NCI-H1436 treated with DMSO at 0.1 percent for 48 hours (cell line): ENCODE data around the gene RBPJ.
"Not testable (repeated sequence)": the region's sequence is repeated elsewhere in the genome, so short reads cannot be mapped to it uniquely, and the experiment has no call there.

Experiments used
- DNase-seq: peaks from one replicate; lab custom pipeline; 2025; lab: John Stamatoyannopoulos, UW

The RBPJ gene

GRCh38 chr4:26342328-26343037, 21.7 kb downstream of the RBPJ start:
- no peak for DNase-seq

DNA sequence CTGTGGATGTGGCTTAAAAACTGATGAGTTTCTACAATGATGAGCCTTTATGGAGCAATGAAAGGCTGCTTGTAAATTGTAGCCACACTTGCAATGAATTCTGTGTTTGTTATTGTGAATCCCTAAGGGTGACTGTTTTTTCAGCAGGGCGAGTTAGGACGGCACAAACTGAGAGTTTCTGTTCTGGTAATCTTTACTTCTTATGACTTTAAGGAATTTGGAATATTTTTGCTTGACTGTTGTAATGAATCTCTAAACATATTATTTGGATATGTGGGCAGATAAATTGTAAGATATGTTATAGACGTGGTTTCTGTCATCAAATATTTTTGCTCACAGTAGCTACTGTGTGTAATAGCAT, 22.2 kb downstream of the RBPJ start:
- DNase-seq = no peak

GRCh38 chr4:26344901-26345564, 24.2 kb downstream of the RBPJ start:
- no peak for DNase-seq

DNA sequence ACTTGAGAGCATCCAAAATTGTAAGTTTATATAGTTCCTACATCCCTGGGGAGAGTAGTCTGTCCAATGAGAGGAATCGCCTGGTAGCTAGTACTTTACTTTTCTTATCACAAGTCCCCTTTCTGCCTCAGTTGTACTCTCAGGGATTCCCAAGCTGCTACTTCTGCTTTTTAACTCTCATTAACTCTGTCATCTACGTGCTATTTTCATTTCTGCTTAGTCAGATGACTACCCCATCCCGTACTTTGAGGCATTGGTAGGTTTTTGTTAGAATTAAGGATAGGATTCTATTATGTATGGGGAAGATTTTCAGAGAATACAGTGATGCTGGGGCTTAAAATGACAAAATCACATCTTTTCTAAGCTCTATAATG, 24.7 kb downstream of the RBPJ start:
- DNase-seq = no peak

GRCh38 chr4:26346203-26346620, 25.4 kb downstream of the RBPJ start:
- no peak for DNase-seq

GRCh38 chr4:26349496-26349895, 28.7 kb downstream of the RBPJ start:
- no peak for DNase-seq

DNA sequence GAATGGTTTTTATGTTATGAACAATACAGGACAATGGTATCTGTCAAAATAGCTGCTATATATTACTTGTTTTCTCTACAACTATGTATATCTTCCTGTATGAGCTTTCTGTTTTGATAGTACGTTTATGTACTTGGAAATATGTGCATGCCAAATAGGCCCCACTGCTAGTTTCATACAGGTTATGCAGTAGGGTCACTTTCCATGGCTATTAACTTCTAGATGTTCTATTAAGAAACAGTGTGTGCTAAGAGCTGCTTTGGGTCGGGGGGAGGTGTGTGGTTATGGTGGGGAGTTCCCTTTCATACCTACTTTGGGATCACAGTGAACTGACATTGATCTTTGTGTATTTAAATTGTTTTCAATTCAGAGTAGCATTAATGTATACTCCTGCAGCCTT, 30.9 kb downstream of the RBPJ start:
- DNase-seq = no peak

DNA sequence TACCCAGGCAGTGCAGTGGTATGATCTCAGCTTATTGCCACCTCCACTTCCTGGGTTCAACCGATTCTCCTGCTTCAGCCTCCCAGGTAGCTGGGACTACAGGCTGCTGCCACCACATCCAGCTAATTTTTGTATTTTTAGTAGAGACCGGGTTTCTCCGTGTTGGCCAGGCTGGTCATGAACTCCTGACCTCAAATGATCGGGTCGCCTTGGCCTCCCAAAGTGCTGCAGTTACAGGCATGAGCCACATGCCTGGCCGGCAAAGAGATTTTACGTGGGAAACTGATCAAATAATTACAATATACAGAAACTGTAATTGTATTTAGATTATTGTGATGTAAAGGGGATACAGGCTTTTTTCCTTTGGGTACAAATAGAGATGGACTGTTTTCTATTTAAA, 33.7 kb downstream of the RBPJ start:
- DNase-seq = no peak

DNA sequence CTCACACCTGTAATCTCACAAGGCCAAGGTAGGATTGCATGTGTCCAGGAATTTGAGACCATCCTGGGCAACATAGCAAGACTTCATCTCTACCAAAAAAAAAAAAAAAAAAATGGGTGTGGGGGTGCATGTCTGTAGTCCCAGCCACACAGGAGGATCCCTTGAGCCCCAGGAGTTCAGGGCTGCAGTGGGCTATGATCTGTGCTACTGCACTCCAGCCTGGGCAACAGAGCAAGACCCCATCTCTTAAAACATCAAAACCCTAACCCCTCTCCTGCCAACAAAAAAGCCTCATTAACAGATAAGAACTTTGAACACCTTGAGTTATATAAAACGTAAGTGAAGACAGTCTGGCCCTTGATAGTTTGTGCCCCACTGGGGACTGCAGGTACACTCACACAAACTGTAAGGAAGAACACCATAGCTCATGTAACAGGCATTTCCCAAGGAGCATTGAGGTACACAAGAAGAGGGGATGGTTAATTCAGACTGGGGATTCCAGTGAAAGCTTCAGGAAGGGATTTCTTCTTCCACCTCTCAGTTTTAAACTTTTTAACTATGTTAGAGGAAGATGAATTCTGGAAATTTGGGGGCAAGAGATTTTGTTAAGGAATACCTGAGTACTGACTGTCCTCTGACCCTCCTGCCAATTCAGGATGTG, 34.7 kb downstream of the RBPJ start:
- DNase-seq = no peak

GRCh38 chr4:26356081-26356501, 35.3 kb downstream of the RBPJ start:
- DNase-seq = no peak

GRCh38 chr4:26359521-26359920, 38.7 kb downstream of the RBPJ start:
- not testable (repeated sequence) for DNase-seq

GRCh38 chr4:26360273-26360672, 39.5 kb downstream of the RBPJ start:
- no peak for DNase-seq

DNA sequence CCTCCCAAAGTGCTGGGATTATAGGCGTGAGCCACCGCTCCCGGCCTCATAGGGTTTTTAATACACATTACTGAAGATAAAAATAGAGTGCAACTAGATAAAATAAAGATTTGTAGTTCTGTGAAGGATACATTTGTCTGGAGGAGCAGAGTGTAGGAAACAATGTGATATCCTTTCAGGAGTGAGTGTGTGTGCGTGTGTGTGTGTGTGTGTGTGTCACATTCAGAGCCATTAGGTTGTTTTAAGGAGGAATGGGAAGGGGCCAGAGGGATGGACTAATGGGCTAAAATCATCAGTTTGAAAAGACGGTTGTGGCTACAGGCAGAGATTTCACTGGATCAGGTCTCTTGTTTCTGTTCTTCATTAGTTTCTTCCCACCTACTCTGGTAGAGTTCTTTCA, 40.0 kb downstream of the RBPJ start:
- DNase-seq = no peak

GRCh38 chr4:26361297-26361696, 40.5 kb downstream of the RBPJ start:
- DNase-seq = no peak

- no peak for DNase-seq
Measured at GRCh38 chr4:26362745-26363439, 42.1 kb downstream of the RBPJ start.

GRCh38 chr4:26365537-26366150, 44.8 kb downstream of the RBPJ start:
- DNase-seq = no peak

DNA sequence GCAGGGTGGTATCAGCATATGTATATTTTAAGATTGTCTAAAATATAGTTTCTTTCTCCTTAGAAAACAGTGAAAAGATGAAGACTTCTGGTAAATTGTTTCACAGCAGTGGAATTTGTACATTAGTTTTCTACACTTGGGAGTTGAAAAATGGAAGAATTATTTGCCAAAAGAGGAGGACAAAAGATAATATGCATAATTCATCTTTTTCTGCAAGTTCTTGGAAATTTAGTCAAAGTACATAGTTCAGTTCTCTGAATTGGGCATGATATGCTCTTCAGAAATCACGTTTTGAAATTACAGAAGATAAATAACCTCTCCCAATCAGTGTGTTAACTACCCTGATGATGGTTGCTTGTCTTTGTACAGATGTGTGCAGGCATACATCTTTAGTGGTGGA, 47.0 kb downstream of the RBPJ start:
- no peak for DNase-seq

DNA sequence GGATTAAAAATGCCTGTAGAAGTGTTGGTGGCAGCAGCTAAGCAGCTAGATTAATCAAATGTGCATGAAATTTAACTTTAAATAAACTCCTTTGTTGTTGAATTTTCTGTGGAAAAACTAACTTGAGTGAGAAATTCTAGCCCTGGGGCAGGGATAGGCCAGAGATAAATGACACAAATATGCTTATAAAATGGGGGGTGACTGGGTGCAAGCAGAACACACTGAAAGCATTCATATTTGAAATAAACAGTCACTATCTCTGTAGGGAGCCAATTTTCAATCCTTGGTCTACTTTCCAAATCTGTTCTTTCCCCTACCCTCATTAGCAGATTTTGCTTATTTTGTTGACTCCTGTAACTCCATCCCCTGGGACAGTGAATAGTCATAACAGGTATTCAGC, 47.9 kb downstream of the RBPJ start:
- DNase-seq = no peak

DNA sequence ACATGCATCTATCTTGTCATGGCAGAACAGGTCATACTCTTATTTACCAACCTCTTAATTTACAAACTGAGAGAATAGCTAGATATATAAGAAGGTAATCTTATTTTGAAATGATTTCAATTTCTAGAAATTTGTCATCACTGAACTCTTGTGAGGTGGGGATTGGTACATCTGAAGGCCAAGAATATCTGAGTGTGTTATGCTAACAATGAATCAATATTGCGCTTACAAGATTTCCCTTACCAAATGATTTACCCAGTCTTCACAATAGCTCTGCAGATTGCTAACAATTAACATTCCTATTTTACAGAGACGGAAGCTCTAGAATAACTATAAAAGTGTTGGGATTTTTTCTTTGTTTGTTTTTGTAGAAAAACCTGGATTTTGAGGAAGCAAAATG, 48.3 kb downstream of the RBPJ start:
- no peak for DNase-seq

DNA sequence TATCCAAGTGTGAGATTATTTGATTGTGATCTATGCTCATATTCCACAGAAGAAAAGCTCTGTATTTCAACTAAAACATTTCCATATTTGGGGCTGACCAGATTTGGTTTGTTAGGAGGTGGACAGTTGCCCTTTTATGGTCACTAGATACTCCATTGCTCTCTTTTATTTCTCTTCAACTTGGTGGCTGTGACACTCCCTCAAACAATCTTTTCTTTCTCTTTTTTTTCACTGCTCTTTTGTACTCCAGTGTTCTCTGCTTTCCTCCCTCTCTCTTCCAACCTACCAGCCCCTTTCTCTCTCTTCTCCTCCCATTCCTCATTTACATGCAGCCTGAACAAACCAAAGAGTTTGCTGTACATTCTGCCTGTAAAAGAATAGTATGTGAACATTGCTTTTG, 48.8 kb downstream of the RBPJ start:
- no peak for DNase-seq

GRCh38 chr4:26372076-26372475, 51.3 kb downstream of the RBPJ start:
- DNase-seq = no peak

- peak; percentile 19 for DNase-seq
Measured at GRCh38 chr4:26372525-26373172, 51.8 kb downstream of the RBPJ start.
